Fibroblast of skin of left quadriceps (primary cell): ENCODE measurements around the gene RDH16.
"Not testable (repeated sequence)": the region's sequence is repeated elsewhere in the genome, so short reads cannot be mapped to it uniquely, and the experiment has no call there.

Experiments used
- DNase-seq, 2 experiments: peaks; one replicate each; pipeline ENCODE4 v3.0.0-alpha.2; 2013; ENCODE audit warnings: low read depth in 2 of 2

Gene RDH16

GRCh38 chr12:56954057-56954957 lies 3.1 kb downstream of the RDH16 start:
- DNase-seq: no peak

- DNase-seq: no peak
Measured at GRCh38 chr12:56953314-56953713, 4.1 kb downstream of the RDH16 start.

DNA sequence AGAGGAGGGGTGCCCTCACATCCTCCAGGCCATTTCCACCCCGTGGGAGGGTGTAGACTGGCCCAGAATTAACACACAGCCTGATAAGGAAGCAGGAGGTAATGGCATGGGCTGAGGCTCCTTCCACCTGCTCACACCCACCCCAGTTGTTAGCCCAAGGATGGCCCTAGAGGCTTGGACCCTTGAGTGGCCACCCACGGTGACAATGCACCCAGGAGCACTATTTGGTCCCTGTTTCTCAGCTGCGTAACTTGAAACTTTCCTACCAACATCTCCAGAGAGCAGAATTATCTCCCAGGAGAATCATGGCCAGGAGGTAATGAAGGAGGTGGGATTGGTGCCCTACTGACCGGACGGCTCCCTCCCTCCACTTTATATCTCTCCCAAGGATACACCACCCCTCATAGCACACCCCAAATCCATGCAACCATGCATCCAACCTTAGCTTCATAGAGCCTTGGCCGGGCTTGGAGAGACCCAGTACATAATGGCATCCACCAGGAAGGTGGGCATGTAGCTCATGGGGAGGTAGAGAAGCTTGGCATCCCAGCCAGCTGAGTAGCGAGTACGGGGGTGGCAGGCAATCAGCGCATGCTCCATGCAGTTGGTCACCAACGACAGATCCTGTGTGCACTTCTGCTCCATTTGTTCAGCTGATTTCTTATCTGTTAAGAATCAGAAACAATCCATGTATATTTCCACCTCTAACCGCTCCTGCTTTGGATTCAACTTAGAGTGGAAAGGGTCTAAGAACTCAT lies 5.6 kb downstream of the RDH16 start:
- no peak for DNase-seq

DNA sequence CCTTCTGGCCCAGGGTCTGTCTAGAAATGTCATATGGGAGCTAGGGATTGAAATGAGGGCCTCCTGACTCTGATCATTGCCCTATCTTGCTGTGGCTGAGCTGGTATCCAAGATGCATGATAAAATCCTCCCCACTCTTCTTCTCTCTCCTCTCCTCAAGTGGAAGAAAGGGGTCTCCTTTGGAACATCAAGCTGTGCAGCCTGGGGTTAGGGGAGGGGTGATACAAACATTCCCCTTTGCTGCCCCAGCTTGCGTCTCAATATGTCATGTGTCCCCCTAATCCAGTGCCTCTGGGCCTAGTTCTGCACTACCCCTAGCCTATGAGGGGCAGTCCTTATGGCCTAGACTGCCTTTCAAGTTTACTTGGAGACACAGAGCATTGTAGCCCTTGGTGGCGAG lies 8.5 kb downstream of the RDH16 start:
- DNase-seq: no peak

- no peak for DNase-seq
Measured at GRCh38 chr12:56948457-56948777, 9.0 kb downstream of the RDH16 start.

- DNase-seq: no peak
Measured at GRCh38 chr12:56947633-56948456, 9.6 kb downstream of the RDH16 start.

- no peak for DNase-seq
Measured at GRCh38 chr12:56943878-56944277, 13.5 kb downstream of the RDH16 start.

DNA sequence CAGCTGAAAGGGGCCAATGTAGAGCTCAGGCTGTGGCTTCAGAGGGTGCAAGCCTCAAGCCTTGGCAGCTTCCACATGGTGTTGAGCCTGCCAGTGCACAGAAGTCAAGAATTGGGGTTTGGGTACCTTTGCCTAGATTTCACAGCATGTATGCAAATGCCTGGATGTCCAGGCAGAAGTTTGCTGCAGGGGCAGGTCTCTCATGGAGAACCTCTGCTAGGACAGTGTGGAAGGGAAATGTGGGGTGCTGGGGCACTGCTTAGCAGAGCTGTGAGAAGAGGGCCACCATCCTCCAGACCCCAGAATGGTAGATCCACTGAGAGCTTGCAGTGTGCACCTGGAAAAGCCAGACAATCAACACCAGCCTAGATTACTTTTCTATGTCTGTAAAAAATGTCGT lies 14.0 kb downstream of the RDH16 start:
- DNase-seq: not testable (repeated sequence)

DNA sequence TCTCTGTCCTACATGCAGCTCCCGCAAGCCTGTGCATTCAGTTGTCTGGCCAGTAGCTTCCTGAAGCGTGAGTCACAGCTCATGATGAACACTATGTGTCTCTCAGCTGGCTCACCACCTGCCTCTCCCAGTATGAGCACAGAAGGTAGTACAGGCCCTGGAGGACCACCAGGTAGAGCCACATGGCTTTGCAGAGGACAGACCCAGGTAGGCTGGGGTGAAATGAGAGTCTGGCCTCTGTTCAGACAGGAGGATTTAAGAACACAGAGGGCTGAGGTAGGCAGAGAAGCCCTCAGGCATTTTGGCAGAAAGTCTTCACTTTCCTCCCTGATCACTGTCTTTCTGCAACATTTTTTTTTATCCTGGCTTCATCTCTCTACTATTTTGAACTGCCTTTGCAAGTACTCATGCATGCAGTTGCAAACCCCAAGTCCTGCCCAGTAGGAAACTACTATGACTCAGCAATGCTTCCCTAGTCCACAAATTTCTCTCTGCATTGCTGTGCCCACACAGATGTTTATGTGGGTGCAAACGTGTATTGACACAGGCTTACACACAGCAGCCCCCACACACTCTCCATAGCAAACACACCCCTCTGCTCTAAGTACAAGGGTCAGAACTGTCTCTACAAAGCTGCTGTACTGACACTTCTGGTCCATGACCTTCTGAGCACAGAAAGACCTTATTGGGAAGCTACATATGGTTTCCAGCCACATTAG lies 15.9 kb downstream of the RDH16 start:
- DNase-seq: peak; percentile 23 to 32

- not testable (repeated sequence) for DNase-seq
Measured at GRCh38 chr12:56940942-56941298, 16.5 kb downstream of the RDH16 start.

DNA sequence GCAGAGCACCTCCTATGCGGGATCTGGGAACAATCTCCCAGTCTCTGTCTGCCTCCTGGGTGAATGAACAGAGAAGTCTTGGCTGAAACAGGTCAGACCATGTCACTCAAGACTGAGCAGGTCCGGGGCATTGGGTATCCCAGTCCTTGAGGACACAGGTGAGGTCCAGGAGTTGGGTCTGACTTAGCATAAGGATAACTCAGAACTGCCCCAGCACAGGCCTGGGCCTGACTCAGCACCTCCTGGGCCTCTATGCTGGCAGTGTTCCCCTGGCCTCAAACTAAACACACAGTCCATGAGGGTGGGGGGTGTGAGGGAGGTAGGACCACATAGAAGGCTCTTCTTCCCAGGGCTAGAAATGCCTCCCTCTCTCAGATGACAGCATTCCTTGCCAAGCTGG lies 21.7 kb downstream of the RDH16 start:
- no peak for DNase-seq

- no peak for DNase-seq
Measured at GRCh38 chr12:56935157-56935556, 22.3 kb downstream of the RDH16 start.

DNA sequence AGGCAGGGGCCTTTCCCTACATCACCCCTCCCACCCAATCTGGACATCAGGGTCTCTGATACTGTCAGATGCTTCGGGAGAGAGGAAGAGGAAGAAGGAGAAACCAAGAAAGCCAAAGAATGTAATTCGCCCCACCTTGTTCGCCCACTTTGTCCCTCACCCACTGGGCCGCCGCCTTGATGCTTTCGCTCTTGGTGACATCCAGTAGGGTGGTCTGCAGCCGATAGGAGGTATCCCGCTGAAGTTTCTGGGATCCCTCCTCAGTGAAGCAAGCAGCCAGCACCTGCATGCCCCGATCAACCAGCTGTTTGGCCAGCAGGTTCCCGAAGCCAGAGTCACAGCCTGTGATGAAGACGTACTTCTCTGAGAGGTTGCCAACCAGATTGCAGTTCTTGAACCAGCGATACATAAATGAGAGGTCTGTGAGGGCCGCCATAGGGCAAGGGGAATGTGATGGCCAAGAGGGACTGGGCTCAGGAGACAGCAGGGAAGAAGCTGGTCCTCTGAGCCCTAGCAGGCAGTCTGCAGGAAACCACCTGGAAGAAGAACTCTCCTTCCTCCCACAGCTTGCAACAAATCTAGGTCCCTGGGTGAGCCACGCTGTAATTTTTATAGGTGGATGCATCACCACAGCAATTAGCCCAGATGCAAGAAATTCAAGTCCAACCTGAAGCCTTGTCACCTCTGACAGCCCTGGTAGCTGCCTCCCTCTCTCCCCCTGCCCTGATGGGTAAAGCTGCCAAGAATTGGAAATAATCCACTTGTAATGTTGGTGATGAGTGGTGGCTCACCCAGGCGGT lies 23.4 kb downstream of the RDH16 start, which contains the start of gene SDR9C7:
Gene SDR9C7 (minus strand): TSS at position 583 of the 800 bp plus-strand sequence. CDS start 147 bp downstream, at position 436.
- DNase-seq: no peak

GRCh38 chr12:56932867-56933266 lies 24.5 kb downstream of the RDH16 start:
- no peak for DNase-seq

GRCh38 chr12:56932146-56932545 lies 25.3 kb downstream of the RDH16 start:
- no peak for DNase-seq

DNA sequence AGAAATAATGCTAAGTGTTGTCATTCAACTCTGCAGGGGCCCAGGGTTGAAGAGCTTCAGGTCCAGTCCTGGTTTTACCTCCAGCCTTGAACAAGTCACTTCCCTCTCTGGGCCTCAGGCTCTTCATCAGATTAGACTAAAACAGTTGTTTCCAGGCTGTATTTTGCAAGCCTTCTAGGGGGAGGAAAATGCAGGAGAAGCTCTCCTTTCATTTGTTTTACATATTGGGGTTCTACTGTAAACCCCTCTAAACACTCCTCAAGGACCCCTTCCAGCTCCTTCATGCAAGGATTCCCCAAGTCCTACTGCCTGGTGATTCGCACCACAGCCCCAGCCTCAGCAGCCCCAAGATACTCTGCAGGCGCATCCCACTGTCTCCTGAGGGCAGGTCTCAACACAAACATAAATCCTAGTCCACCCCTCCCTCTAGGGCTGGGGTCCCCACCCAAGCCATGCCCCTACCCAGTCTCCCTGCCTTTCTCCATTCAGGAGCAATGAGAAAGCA lies 25.9 kb downstream of the RDH16 start:
- peak; percentile 32 to 53 for DNase-seq

- no peak for DNase-seq
Measured at GRCh38 chr12:56930241-56930640, 27.2 kb downstream of the RDH16 start.

DNA sequence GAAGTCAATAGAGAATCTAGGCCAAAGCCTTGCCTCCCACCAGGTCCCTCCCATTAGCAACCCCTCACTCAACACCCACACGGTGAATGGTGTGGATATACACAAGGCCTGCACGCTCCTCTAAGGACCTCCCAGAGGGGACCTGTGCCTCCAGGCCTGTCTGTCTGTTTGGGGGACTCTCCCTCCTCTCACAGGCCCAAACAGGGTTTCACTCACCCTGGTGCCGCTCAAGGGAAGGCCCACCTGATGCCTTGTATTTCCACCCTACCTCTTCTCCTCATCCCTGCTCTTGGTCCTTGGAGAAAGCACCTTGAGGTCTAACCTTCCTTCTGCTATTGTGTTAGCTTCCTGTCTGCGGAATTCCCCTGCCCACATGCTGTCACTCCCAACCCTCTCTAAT lies 27.6 kb downstream of the RDH16 start:
- no peak for DNase-seq

DNA sequence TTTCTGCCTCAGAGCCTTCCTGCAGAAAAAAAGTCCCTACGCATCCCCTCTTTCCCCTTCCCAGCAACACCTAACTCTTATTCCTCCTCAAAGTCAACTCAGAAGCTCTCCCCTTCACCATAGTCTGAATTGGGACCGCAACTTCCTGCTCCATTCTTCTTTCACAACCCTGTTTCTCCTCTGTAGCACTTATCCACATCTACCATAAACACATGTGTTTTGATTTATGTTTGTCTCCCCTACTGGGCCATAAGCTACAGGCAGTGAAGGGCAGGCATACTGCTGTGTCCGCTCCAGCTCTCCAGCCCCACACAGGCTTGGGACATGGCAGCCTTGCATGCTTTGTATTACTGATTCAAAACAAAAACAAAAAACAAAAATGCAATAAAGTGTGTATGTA lies 29.1 kb downstream of the RDH16 start:
- DNase-seq: peak; percentile 7 to 9

- DNase-seq: no peak
Measured at GRCh38 chr12:56927281-56927680, 30.1 kb downstream of the RDH16 start.
